NCI-H2081 (cell line): ENCODE measurements around the gene OPA3.
"Not testable (repeated sequence)": the region's sequence is repeated elsewhere in the genome, so short reads cannot be mapped to it uniquely, and the experiment has no call there.

Source experiments
- DNase-seq, 2 experiments: peaks; one replicate each; lab custom pipeline; 2025; lab: John Stamatoyannopoulos, UW

The OPA3 gene

GRCh38 chr19:45522010-45522941, 62.3 kb downstream of the OPA3 start:
- DNase-seq: no peak

DNA sequence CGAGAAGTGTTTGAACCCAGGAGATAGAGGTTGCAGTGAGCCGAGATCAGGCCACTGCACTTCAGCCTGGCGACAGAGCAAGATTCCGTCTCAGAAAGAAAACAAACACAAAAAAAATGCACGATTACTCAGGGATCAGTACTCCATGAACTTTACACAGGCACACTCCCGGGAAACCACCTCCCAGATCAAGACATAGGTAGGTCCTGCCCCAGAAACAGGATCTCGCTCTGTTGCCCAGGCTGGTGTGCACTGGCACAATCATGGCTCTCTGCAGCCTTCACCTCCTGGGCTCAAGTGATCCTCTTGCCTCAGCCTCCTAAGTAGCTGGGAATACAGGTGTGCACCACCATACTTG, 66.2 kb downstream of the OPA3 start:
- no peak for DNase-seq

- DNase-seq: no peak
Observed at GRCh38 chr19:45517641-45518468, 66.7 kb downstream of the OPA3 start.

DNA sequence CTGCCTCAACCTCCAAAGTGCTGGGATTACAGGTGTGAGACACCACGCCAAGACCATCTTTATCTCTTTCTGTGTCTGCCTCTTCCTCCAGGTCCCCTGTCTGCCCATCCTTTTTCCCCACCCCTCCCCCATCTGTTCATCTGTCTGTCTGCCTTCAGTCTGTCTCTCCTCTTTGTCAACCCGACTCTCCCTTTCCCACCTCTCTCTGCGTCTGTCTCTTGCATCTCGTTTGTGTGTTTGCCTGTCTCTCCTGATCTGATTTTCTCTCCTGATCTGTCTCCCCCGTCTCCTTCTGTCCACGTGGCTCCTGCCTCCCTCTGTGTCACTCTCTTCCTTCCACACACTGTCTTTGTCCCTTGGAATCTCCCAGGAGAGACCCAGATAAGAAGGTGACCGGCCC, 67.4 kb downstream of the OPA3 start:
- no peak for DNase-seq

- no peak for DNase-seq
Observed at GRCh38 chr19:45515807-45516401, 68.7 kb downstream of the OPA3 start.

DNA sequence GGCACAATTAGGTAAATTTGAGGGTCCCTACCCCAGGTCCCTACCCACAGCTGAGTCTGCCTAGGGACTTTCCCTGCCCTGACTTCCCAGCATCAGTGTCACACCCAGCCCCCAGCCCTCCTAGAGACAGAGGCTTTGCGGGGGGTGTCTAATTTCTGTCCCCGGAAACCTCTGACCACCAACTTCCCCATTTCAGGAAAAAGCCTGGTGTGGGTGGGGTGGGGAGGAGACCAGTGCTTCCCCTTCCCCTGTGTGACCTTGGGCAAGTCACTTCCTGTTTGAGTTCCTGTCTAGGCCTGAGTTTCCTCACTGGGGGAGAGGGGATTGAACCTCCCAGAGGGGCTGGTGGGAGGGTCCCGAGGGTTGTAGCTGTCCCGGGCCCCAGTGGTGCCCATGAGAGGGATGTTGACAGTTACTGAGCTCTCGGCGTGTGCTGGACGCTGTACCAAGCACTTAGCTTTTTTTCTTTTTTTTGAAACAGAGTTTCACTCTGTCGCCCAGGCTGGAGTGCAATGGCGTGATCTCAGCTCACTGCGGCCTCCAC, 69.4 kb downstream of the OPA3 start:
- no peak for DNase-seq

DNA sequence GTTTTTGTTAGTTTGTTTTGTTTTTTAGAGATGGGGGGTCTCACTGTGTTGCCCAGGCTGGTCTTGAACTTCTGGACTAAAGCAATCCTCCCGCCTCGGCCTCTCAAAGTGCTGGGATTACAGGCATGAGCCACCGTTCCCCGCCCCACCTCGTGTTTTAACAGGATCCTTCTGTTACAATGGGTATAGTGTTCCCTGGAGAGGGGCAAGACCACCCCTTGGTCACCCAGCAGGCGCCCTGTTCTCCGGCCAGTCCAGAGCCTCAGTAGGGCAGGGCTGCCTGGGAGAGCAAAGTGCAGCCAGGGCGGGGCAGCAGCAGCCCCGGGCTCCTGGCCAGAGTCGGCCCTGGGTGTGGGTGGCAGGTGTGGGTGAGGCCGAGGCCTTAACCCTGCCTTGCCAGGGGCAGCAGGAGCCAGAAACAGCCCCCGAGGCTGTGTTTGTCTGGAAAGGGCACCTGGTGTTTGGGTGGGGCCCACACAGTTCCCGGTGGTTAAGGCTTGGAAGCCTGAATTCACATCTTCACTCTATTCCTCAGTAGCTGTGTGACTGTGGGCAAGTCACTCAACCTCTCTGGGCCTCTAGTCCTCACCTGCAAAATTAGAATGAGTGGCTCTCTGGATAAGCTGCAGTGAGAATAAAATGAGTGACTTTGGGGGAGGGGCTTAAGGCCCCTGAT, 70.1 kb downstream of the OPA3 start:
- no peak for DNase-seq

- DNase-seq: no peak
Observed at GRCh38 chr19:45512881-45513483, 71.6 kb downstream of the OPA3 start.

DNA sequence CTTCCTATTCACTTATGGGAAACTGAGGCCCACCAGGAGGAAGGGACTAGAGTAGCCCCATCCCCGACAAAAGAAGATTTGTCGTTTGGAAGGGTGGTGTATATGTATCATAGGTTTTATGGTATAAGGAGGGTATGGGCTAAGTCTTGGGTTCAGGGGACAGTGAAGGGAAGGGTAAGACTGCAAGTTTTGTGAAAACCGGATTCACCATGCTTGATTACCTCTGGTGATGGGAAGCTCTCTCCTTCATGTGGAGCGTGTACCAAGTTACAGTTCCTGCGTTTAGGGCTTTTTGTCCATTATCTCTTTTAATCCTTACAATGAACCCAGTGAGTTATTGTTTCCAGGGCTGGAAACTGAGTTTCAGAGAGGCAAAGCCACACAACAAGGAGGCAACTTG, 73.5 kb downstream of the OPA3 start:
- DNase-seq: no peak

DNA sequence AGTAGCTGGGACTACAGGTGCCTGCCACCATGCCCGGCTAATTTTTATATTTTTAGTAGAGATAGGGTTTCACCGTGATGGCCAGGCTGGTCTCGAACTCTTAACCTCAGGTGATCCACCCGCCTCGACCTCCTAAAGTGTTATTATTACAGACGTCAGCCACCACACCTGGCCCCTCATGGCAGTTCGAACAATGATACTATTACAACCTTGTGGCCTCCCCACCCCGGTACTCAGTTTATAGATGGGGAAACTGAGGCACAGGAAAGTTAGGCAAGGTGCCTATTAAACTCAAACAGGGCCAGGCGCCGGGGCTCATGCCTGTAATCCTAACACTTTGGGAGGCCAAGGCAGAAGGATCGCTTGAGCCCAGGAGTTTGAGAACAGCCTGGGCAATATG, 74.2 kb downstream of the OPA3 start:
- DNase-seq: not testable (repeated sequence)

DNA sequence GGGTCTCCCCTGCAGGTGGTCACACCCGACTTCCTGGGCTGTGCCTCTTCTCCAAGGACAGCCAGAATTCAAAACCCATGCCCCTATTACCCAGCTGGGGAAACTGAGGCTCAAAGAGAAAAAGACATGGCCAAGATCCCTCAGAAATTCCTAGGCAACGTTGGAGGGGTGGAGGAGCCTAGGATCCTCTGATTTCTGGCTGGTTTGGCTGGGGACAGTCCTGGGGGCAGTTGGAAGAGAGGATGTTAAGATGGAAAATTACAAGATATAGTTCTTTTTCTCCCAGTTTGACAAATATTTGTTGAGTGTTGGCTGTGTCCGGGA, 74.9 kb downstream of the OPA3 start:
- DNase-seq: no peak

DNA sequence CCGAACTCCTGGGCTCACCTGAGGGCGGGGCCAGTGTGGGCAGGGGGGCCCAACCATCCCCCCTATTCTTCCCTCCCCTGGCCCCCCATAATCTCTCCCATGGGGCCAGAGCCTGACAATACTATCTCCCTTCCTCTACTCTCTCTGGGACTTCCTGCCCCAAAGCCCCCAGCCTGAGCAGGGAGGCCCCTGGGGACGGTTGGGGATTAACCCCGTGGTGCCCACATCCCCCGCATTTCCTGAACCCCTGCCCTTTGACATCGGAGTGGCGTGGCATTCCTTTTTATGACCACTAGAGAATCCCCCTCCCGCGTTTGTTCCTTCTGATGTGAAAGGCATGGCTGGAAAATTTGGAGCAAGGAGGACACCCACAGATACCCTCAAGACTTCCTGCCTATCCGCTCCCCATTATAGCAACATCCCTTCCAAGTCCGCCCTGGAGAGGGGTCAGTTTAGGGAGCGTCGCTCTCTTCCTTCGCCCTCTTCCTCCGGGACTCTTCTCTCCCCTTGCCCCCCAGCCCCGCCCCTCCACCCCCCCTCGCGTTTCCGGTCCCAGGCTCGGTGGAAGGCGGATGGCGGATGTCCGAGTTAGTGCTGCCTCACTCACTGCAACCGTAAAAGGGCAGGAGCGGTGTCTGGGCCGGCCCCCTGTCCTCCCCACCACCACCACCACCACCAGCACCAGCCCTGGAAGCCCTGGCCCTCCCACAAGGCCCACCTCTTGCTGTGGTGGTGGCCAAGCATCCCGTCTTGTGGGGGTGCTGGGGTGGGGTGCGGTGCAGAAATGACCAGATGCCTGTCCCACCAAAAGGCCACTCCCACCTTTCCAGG, 75.5 kb downstream of the OPA3 start:
- DNase-seq: peak in 1 of 2 experiments; percentile 14

DNA sequence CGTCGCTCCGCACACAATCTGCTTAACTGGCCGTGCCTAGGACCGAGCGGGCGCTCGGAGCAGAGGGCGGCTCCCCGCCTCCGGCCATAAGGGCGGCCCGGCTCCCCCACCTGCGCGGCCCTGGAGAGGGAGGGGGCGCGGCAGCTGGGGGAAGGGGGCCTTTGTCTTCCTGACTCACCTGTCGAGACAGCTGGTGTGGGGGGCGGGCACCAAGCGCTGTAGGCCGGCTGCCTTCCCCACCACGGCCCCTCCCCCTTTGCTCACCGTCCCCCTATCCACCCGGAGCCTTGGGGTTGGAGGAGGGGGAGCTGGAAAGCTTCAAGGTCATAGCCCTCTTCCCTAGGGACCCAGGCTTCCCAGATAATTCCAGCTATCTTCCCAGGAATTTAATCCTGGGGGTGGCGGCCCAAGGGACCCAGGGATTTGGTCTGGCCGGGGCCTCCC, 76.2 kb downstream of the OPA3 start:
- DNase-seq: peak in 1 of 2 experiments; percentile 39

- no peak for DNase-seq
Observed at GRCh38 chr19:45507872-45508416, 76.7 kb downstream of the OPA3 start.

DNA sequence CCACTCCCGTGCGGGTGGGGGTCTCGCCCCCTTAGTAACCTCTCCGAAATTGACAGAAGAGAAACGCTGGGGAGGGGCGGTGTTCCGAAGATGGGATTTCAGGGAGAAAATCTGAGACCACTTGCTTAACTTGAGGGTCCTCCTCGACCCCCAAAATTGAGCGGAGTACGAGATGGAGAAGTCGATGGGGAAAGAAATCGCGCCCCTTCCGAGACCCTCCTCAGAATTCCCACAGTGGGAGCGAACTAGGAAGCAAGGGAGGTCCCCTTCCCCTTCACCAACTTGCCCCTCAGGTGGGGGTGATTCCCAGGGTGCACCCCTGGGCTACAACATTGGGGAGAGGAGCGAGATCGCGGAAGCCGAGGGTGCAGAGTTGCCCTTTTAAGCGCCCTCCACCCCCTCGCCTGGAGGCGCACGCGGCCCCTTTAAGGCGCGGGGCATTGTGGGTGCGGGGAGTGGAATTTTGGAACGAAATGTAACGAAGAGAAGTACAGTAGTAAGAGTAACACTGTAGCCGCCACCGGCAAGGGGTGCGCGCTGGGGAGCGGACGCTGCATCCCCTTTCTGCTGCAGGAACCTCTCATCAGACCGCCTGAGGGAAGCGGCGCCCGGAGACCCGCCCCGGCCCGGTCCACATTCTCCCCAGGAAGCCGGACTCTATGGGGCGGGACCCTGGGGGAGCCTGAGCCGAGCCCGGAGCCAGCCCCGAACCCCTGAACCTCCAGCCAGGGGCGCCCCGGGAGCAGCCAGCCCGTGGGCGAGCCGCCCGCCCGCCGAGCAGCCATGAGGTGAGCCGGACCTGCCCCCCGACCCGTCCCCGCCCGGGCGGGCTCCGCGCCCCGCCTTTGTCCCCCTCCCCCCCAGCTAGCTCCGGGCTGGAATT, 77.4 kb downstream of the OPA3 start, which contains the start of gene VASP:
Gene VASP, plus strand, starts transcription at position 491 of the 883 bp plus-strand sequence. Its CDS starts 293 bp downstream, at position 784.
- peak; percentile 67 to 74 for DNase-seq

GRCh38 chr19:45506246-45506988, 78.2 kb downstream of the OPA3 start:
- DNase-seq: peak; percentile 81 to 90

- no peak for DNase-seq
Observed at GRCh38 chr19:45505996-45506245, 78.7 kb downstream of the OPA3 start.

GRCh38 chr19:45505151-45505995, 79.2 kb downstream of the OPA3 start:
- no peak for DNase-seq
